ENCODE measurements around the gene FTCDNL1.
A peak's percentile ranks its signal among the peaks of the same experiment; 100 is the strongest.

- peak; percentile 84 for TF ChIP-seq POLR2A (IDR thresholded peaks at IDR 0.05)
- peak; percentile 42 to 59 (median 52) for TF ChIP-seq CTCF (IDR thresholded peaks at IDR 0.05)
Measured at GRCh38 chr2:199850718-199851500, at the start of gene FTCDNL1.
